ENCODE data around the gene RAPGEF1. TPM values are rescaled to one million over a fixed set of nuclear protein-coding genes. Genes with fewer than 3 reads are reported as not detected.
A peak's percentile ranks its signal among the peaks of the same experiment; 100 is the strongest.
"Not testable (repeated sequence)": the region's sequence is repeated elsewhere in the genome, so short reads cannot be mapped to it uniquely, and the experiment has no call there.

RAPGEF1 gene
- total RNA-seq, 2 experiments from 2014 or later: 118 to 243 TPM

GRCh38 chr9:131688377-131688776 is 51.5 kb downstream of the RAPGEF1 start:
- Histone ChIP-seq H3K9me2 (ENCODE audit: insufficient read depth, low read length) (no peaks in the 10 kb centered on the region), H4K20me1 (ENCODE audit: insufficient read depth, low read length) (peaks cover 35% of the 10 kb centered on the region), H2AFZ (ENCODE audit: low read length) (no peak overlapping the region), H3K4me3 (ENCODE audit: low read depth, low read length, poor library complexity, severe bottlenecking) (no peak overlapping the region), H3K27ac (ENCODE audit: low read depth, low read length, poor library complexity, severe bottlenecking) (no peak overlapping the region), H3K4me1 (ENCODE audit: insufficient read depth, low read length, poor library complexity, severe bottlenecking) (peaks cover 75% of the 10 kb centered on the region), H3K36me3 (ENCODE audit: insufficient read depth, low read length) (peaks cover 25% of the 10 kb centered on the region), H3K4me2 (ENCODE audit: low read length) (no peak overlapping the region), H3K79me2 (ENCODE audit: insufficient read depth, low read depth, low read length) (peaks cover 88% of the 10 kb centered on the region), H3K9me3 (ENCODE audit: low read length) (no peaks in the 10 kb centered on the region)
- CTCF ChIA-PET (ENCODE audit: unreplicated experiment): no interaction called here
- TF ChIP-seq EZH2phosphoT487 (IDR thresholded peaks at IDR 0.05; ENCODE audit: borderline replicate concordance, low read depth, low read length) (no peak), CTCF (conservative IDR thresholded peaks at IDR 0.05; ENCODE audit: low read length) (no peak)
- intact Hi-C loops (cut with micrococcal nuclease; ENCODE audit: unreplicated experiment): no loop called here
- no peak for DNase-seq (ENCODE audit: low spot score)
- BruUV-seq (replicated peaks): no TSS peak
- POLR2A ChIA-PET: interaction anchor here (0.7 kb wide), 1 partner anchor 36 kb away, joined by 3 read pairs; no protein-coding TSS in a partner anchor

GRCh38 chr9:131685753-131686706 is 53.8 kb downstream of the RAPGEF1 start:
- Histone ChIP-seq H4K20me1 (ENCODE audit: insufficient read depth, low read length) (peaks cover 16% of the 10 kb centered on the region; the same call in 1 of the 2 replicates), H3K79me2 (ENCODE audit: insufficient read depth, low read depth, low read length) (peaks cover 88% of the 10 kb centered on the region), H3K9me2 (ENCODE audit: insufficient read depth, low read length) (no peaks in the 10 kb centered on the region), H3K4me3 (ENCODE audit: low read depth, low read length, poor library complexity, severe bottlenecking) (peak overlapping the region; percentile 17), H3K4me2 (ENCODE audit: low read length) (peak overlapping the region; percentile 48), H3K27ac (ENCODE audit: low read depth, low read length, poor library complexity, severe bottlenecking) (peak overlapping the region; percentile 51), H3K9me3 (ENCODE audit: low read length) (no peaks in the 10 kb centered on the region), H3K4me1 (ENCODE audit: insufficient read depth, low read length, poor library complexity, severe bottlenecking) (peaks cover 57% of the 10 kb centered on the region), H2AFZ (ENCODE audit: low read length) (no peak overlapping the region), H3K36me3 (ENCODE audit: insufficient read depth, low read length) (peaks cover 26% of the 10 kb centered on the region)
- TF ChIP-seq EZH2phosphoT487 (IDR thresholded peaks at IDR 0.05; ENCODE audit: borderline replicate concordance, low read depth, low read length) (no peak), CTCF (conservative IDR thresholded peaks at IDR 0.05; ENCODE audit: low read length) (no peak)
- BruUV-seq (replicated peaks): TSS peak; percentile 93
- ChIA-PET POLR2A (interaction anchor here (0.8 to 1.0 kb wide), 3 partner anchors 39 to 45 kb away, joined by 3 to 4 read pairs (median 3); no protein-coding TSS in a partner anchor), CTCF (ENCODE audit: unreplicated experiment) (no interaction called here)
- intact Hi-C loops (cut with micrococcal nuclease; ENCODE audit: unreplicated experiment): no loop called here
- DNase-seq (ENCODE audit: low spot score): peak; percentile 47

- H3K9me3 ChIP-seq (ENCODE audit: low read length); DNase-seq (ENCODE audit: low spot score); H3K4me3 ChIP-seq (ENCODE audit: low read depth, low read length, poor library complexity, severe bottlenecking); H3K27ac ChIP-seq (ENCODE audit: low read depth, low read length, poor library complexity, severe bottlenecking); intact Hi-C loops (cut with micrococcal nuclease; ENCODE audit: unreplicated experiment); BruUV-seq (replicated peaks); CTCF ChIA-PET (ENCODE audit: unreplicated experiment); H3K4me2 ChIP-seq (ENCODE audit: low read length); H2AFZ ChIP-seq (ENCODE audit: low read length); H3K9me2 ChIP-seq (ENCODE audit: insufficient read depth, low read length): not testable (repeated sequence)
- peaks cover 87% of the 10 kb centered on the region for H3K79me2 ChIP-seq (ENCODE audit: insufficient read depth, low read depth, low read length)
- peaks cover 65% of the 10 kb centered on the region for H3K4me1 ChIP-seq (ENCODE audit: insufficient read depth, low read length, poor library complexity, severe bottlenecking)
- POLR2A ChIA-PET: interaction anchor here (0.8 kb wide), 1 partner anchor 9 kb away, joined by 3 read pairs; no protein-coding TSS in a partner anchor
- H4K20me1 ChIP-seq (ENCODE audit: insufficient read depth, low read length): peaks cover 12% of the 10 kb centered on the region; the same call in 1 of the 2 replicates
- H3K36me3 ChIP-seq (ENCODE audit: insufficient read depth, low read length): peaks cover 32% of the 10 kb centered on the region
Observed at GRCh38 chr9:131683094-131683493, 56.8 kb downstream of the RAPGEF1 start.
